H1 (cell line): Measurements from ENCODE around the gene TDRKH. TPM values are rescaled to one million over a fixed set of nuclear protein-coding genes. Genes with fewer than 3 reads are reported as not detected.

Experiments used
- CTCF ChIA-PET: fragments of 300-600 bp; sonication (Branson Sonifier 250); formaldehyde crosslinking; loops from one replicate; lab custom pipeline; 2021; ENCODE audit not compliant: partially characterized antibody; lab: Charles Lee
- POLR2A ChIA-PET: fragments of 300-600 bp; sonication (Branson Sonifier 250); formaldehyde crosslinking; loops from one replicate; lab custom pipeline; 2021; ENCODE audit warnings: inconsistent platforms; ENCODE audit not compliant: partially characterized antibody; lab: Charles Lee
- DNase-seq, 2 experiments: peaks; one replicate each; pipeline versions ENCODE4 v3.0.0 to v3.0.0-alpha.2; 2010 to 2022; ENCODE audit warnings: low spot score in 2 of 2, low read depth in 1 of 2, mixed read lengths in 1 of 2
- FAIRE-seq: peaks from 2 replicates; lab custom pipeline; 2011; peaks lifted over from hg19 to GRCh38; lab: Jason Lieb, UNC
- H2AFZ ChIP-seq: 2 replicates; pipeline ENCODE4 v1.8.1; 2012; ENCODE audit warnings: low read length, inconsistent platforms
- H2AK5ac ChIP-seq: 2 replicates; pipeline ENCODE4 v1.6.1; 2013; ENCODE audit warnings: low read depth, low read length
- H2BK120ac ChIP-seq: replicated peaks from 2 replicates; pipeline ENCODE3; 2013; ENCODE audit warnings: low read depth, low read length, inconsistent platforms
- H2BK12ac ChIP-seq: 2 replicates; pipeline ENCODE4 v1.6.1; 2013; ENCODE audit warnings: low read depth, low read length
- H2BK15ac ChIP-seq: 2 replicates; pipeline ENCODE4 v1.6.1; 2013; ENCODE audit warnings: low read length
- H2BK20ac ChIP-seq: 2 replicates; pipeline ENCODE4 v1.6.1; 2013; ENCODE audit warnings: low read length
- H2BK5ac ChIP-seq: 2 replicates; pipeline ENCODE4 v1.6.1; 2013; ENCODE audit warnings: low read depth, low read length
- H3K14ac ChIP-seq: 2 replicates; pipeline ENCODE4 v1.6.1; 2013; ENCODE audit warnings: inconsistent platforms; ENCODE audit not compliant: insufficient read length
- H3K18ac ChIP-seq: 2 replicates; pipeline ENCODE4 v1.6.1; 2013; ENCODE audit warnings: low read length; ENCODE audit errors: extremely low read depth
- H3K23ac ChIP-seq: 2 replicates; pipeline ENCODE4 v1.6.1; 2013; ENCODE audit warnings: inconsistent platforms; ENCODE audit not compliant: insufficient read length
- H3K23me2 ChIP-seq: 2 replicates; pipeline ENCODE4 v1.6.1; 2013; ENCODE audit warnings: low read depth, low read length
- H3K27ac ChIP-seq: 2 replicates; pipeline ENCODE4 v1.6.1; 2011; ENCODE audit warnings: low read depth, low read length, inconsistent platforms
- H3K27me3 ChIP-seq, 4 experiments: replicated peaks in 1 of 4; 1 replicate in 1 of 4; 2 replicates in 3 of 4; pipeline versions ENCODE4 v1.6.1 to v1.8.1; 2011 to 2013; ENCODE audit warnings: low read length in 3 of 4, mild to moderate bottlenecking in 3 of 4, inconsistent platforms in 2 of 4, mixed read lengths in 2 of 4, moderate library complexity in 1 of 4; ENCODE audit not compliant: control insufficient read depth in 3 of 4, insufficient read depth in 3 of 4; ENCODE audit errors: extremely low read depth in 1 of 4
- H3K36me3 ChIP-seq, 4 experiments: 2 replicates each; pipeline versions ENCODE4 v1.6.1 to v1.8.1; 2011 to 2013; ENCODE audit warnings: mild to moderate bottlenecking in 4 of 4, low read length in 3 of 4, moderate library complexity in 2 of 4, control low read depth in 1 of 4, inconsistent platforms in 1 of 4; ENCODE audit not compliant: insufficient read depth in 4 of 4, control insufficient read depth in 2 of 4
- H3K4ac ChIP-seq: replicated peaks from 2 replicates; pipeline ENCODE3; 2013; ENCODE audit warnings: low read length, low read depth, mixed read lengths, inconsistent platforms; ENCODE audit not compliant: insufficient read length
- H3K4me1 ChIP-seq, 4 experiments: replicated peaks in 1 of 4; 1 replicate in 1 of 4; 2 replicates in 3 of 4; pipeline versions ENCODE4 v1.6.1 to v1.8.1; 2011 to 2013; ENCODE audit warnings: low read length in 3 of 4, inconsistent platforms in 2 of 4, mixed read lengths in 1 of 4; ENCODE audit not compliant: insufficient read depth in 4 of 4, control insufficient read depth in 3 of 4
- H3K4me2 ChIP-seq, 2 experiments: 2 replicates each; pipeline versions ENCODE4 v1.6.1 to v1.8.1; 2011 to 2013; ENCODE audit warnings: low read depth in 2 of 2, low read length in 2 of 2, control low read depth in 1 of 2, inconsistent platforms in 1 of 2, mild to moderate bottlenecking in 1 of 2; ENCODE audit not compliant: insufficient read depth in 1 of 2
- H3K4me3 ChIP-seq, 4 experiments: fragments of 200-600, 300-600 bp in 1 of 4; sonication (generic), shearing (Covaris generic), sonication (Bioruptor Twin) in 1 of 4; 2 replicates each; pipeline versions ENCODE4 v1.5.1 to v1.8.1; 2011 to 2016; ENCODE audit warnings: low read length in 4 of 4, low read depth in 3 of 4, control low read depth in 2 of 4, inconsistent platforms in 2 of 4, mild to moderate bottlenecking in 2 of 4, mixed read lengths in 1 of 4, moderate library complexity in 1 of 4; ENCODE audit not compliant: insufficient read depth in 2 of 4; ENCODE audit errors: extremely low read depth in 1 of 4
- H3K56ac ChIP-seq: replicated peaks from 2 replicates; pipeline ENCODE3; 2013; ENCODE audit warnings: low read depth, mild to moderate bottlenecking, mixed read lengths, low read length, inconsistent platforms; ENCODE audit not compliant: insufficient read length
- H3K79me1 ChIP-seq: 2 replicates; pipeline ENCODE4 v1.6.1; 2013; ENCODE audit warnings: low read depth, low read length, control low read depth
- H3K79me2 ChIP-seq, 2 experiments: 2 replicates each; pipeline versions ENCODE4 v1.6.1 to v1.8.1; 2012 to 2013; ENCODE audit warnings: low read length in 2 of 2, mild to moderate bottlenecking in 2 of 2, inconsistent platforms in 1 of 2; ENCODE audit not compliant: insufficient read depth in 2 of 2, control insufficient read depth in 1 of 2
- H3K9ac ChIP-seq, 4 experiments: replicated peaks in 1 of 4; 1 replicate in 1 of 4; 2 replicates in 3 of 4; pipeline versions ENCODE4 v1.6.1 to v1.8.1; 2011 to 2013; ENCODE audit warnings: low read depth in 3 of 4, low read length in 3 of 4, control low read depth in 2 of 4, mild to moderate bottlenecking in 2 of 4, moderate library complexity in 2 of 4, inconsistent platforms in 1 of 4; ENCODE audit errors: extremely low read depth in 1 of 4
- H3K9me3 ChIP-seq, 2 experiments: 2 replicates each; pipeline versions ENCODE4 v1.6.1 to v1.8.1; 2012 to 2013; ENCODE audit warnings: mild to moderate bottlenecking in 2 of 2, moderate library complexity in 2 of 2, control low read depth in 1 of 2, inconsistent platforms in 1 of 2, low read depth in 1 of 2, low read length in 1 of 2, mixed read lengths in 1 of 2; ENCODE audit not compliant: insufficient read depth in 2 of 2
- H4K20me1 ChIP-seq, 2 experiments: replicated peaks in 1 of 2; 2 replicates each; pipeline versions ENCODE3 to v1.8.1; 2011 to 2013; ENCODE audit warnings: inconsistent platforms in 2 of 2, low read length in 2 of 2, mild to moderate bottlenecking in 1 of 2; ENCODE audit not compliant: insufficient read depth in 2 of 2, control insufficient read depth in 1 of 2
- H4K5ac ChIP-seq: 2 replicates; pipeline ENCODE4 v1.6.1; 2013; ENCODE audit warnings: low read length, low read depth, mixed read lengths, inconsistent platforms; ENCODE audit not compliant: insufficient read length
- H4K8ac ChIP-seq: 2 replicates; pipeline ENCODE4 v1.8.0; 2013; ENCODE audit warnings: mild to moderate bottlenecking, moderate library complexity, low read length, inconsistent platforms; ENCODE audit not compliant: insufficient read depth; ENCODE audit errors: extremely low read depth
- H4K91ac ChIP-seq: replicated peaks from 2 replicates; pipeline ENCODE3; 2013; ENCODE audit warnings: low read length, mixed read lengths, inconsistent platforms; ENCODE audit not compliant: insufficient read length
- CEBPB ChIP-seq: IDR thresholded peaks from 2 replicates; pipeline ENCODE4 v1.6.1; 2012; ENCODE audit warnings: low read depth, low read length
- CHD1 ChIP-seq: IDR thresholded peaks from 2 replicates; pipeline ENCODE4 v1.6.1; 2012; ENCODE audit warnings: low read depth, low read length, improper control_type of control experiment
- POU5F1 ChIP-seq: IDR thresholded peaks from 2 replicates; pipeline ENCODE4 v1.6.1; 2011; ENCODE audit warnings: low read depth, mild to moderate bottlenecking, low read length, moderate library complexity
- RNF2 ChIP-seq: fragments of 200-900, 300-1000 bp; sonication (generic); IDR thresholded peaks from 2 replicates; pipeline ENCODE4 v1.7.1; 2016; ENCODE audit warnings: borderline replicate concordance, low read depth, mild to moderate bottlenecking, antibody characterized with exemption, low read length; ENCODE audit not compliant: poor library complexity, severe bottlenecking; ENCODE audit errors: missing control alignments
- RXRA ChIP-seq: IDR thresholded peaks from 2 replicates; pipeline ENCODE4 v1.6.1; 2011; ENCODE audit warnings: low read depth, mild to moderate bottlenecking, low read length, moderate library complexity; ENCODE audit not compliant: insufficient read depth
- SAP30 ChIP-seq: fragments of 300-600 bp; sonication (generic); IDR thresholded peaks from 2 replicates; pipeline ENCODE4 v1.7.1; 2012; ENCODE audit warnings: low read length, moderate library complexity, mild to moderate bottlenecking, inconsistent platforms; ENCODE audit not compliant: insufficient read depth, insufficient replicate concordance
- SIRT6 ChIP-seq: IDR thresholded peaks from one replicate; pipeline ENCODE4 v1.7.1; 2012; ENCODE audit warnings: low read length, inconsistent platforms
- TCF12 ChIP-seq: IDR thresholded peaks from 2 replicates; pipeline ENCODE4 v1.6.1; 2011; ENCODE audit warnings: low read depth, mild to moderate bottlenecking, low read length
- WGBS, 2 experiments: shearing (Covaris generic) in 1 of 2; methylation state at CpG; one replicate each; pipeline versions ENCODE4 v1.1.6 to v1.1.7; 2013 to 2015; ENCODE audit warnings: low lambda C conversion rate in 2 of 2, mixed read lengths in 2 of 2, inconsistent platforms in 1 of 2, low coverage in 1 of 2, missing lambda C conversion rate in 1 of 2; ENCODE audit not compliant: insufficient replicate concordance in 2 of 2, insufficient coverage in 1 of 2, insufficient read length in 1 of 2; ENCODE audit errors: extremely low coverage in 1 of 2, missing lambda C conversion rate in 1 of 2; 5-methylcytosine and 5-hydroxymethylcytosine counted together
- polyA plus RNA-seq, 7 experiments: library from polyadenylated mRNA; depleted of rRNA in 3 of 7; stranded (reverse) in 5 of 7; unstranded in 2 of 7; fragments of >200 nt in 5 of 7; fragments of 200-250 nt in 2 of 7; gene quantifications; 1 replicate in 5 of 7; 2 replicates in 1 of 7; 4 replicates in 1 of 7; pipeline versions ENCODE4 v1.2.1 to v1.2.3, GENCODE V29; 2011 to 2013; ENCODE audit warnings: missing spikeins in 2 of 7, mixed read lengths in 2 of 7
- total RNA-seq: library from RNA; stranded (reverse); fragmentation: NEBNext Ultra II Directional; extraction: Animal tissue kit (Norgen Biotek cat#: 25700); gene quantifications from 2 replicates; pipeline ENCODE4 v1.2.1, GENCODE V29; 2021
- TF ChIP-seq, protein P1 (sequence below): IDR thresholded peaks from 2 replicates; pipeline ENCODE4 v1.6.1; 2012; ENCODE audit warnings: low read length, inconsistent platforms

Gene TDRKH
- total and polyA plus RNA-seq, 2 of the 8 experiments (the other 6 are each of a cell fraction or from before 2014, with no cell fraction given), result 9.9 to 26.1 TPM

- Histone ChIP-seq H2BK12ac (no peak overlapping the region), H3K9ac (no peak overlapping the region), H3K27me3 (peaks cover 0 to 1% (median 0%) of the 10 kb centered on the region in 4 experiments; a peak in 1 of 7 replicates), H2BK15ac (no peak overlapping the region), H3K4me3 (no peak overlapping the region), H3K4me1 (no peaks in the 10 kb centered on the region), H3K23ac (no peak overlapping the region), H4K8ac (no peak overlapping the region), H3K4me2 (no peak overlapping the region), H3K23me2 (no peaks in the 10 kb centered on the region), H2BK120ac (no peak overlapping the region), H3K18ac (no peak overlapping the region), H3K9me3 (no peaks in the 10 kb centered on the region), H3K36me3 (peaks cover 0 to 45% (median 13%) of the 10 kb centered on the region in 4 experiments; a peak in 6 of 8 replicates), H2BK5ac (no peak overlapping the region), H3K79me1 (no peaks in the 10 kb centered on the region), H2BK20ac (no peak overlapping the region), H3K79me2 (no peaks in the 10 kb centered on the region), H3K4ac (no peak overlapping the region), H3K27ac (no peak overlapping the region), H2AFZ (no peak overlapping the region), H3K14ac (no peak overlapping the region), H4K20me1 (no peaks in the 10 kb centered on the region), H4K5ac (no peak overlapping the region), H2AK5ac (no peak overlapping the region), H3K56ac (no peak overlapping the region), H4K91ac (no peak overlapping the region)
- DNase-seq (no peak), FAIRE-seq (no peak)
- CTCF ChIA-PET, result interaction anchor here (0.5 to 1.2 kb wide), 4 partner anchors 17 to 62 kb away, joined by 3 to 4 read pairs (median 3); no protein-coding TSS in a partner anchor
- POLR2A ChIA-PET, result no interaction called here
- 76% methylated on average over 3 of the region's 3 CpGs; no CpG with 5 or more reads in 1 of the 2 experiments for WGBS, 2 experiments
- no peak for TF ChIP-seq TCF12
- TF ChIP-seq, protein P1, sequence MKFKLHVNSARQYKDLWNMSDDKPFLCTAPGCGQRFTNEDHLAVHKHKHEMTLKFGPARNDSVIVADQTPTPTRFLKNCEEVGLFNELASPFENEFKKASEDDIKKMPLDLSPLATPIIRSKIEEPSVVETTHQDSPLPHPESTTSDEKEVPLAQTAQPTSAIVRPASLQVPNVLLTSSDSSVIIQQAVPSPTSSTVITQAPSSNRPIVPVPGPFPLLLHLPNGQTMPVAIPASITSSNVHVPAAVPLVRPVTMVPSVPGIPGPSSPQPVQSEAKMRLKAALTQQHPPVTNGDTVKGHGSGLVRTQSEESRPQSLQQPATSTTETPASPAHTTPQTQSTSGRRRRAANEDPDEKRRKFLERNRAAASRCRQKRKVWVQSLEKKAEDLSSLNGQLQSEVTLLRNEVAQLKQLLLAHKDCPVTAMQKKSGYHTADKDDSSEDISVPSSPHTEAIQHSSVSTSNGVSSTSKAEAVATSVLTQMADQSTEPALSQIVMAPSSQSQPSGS, result no peak
- no peak for TF ChIP-seq CHD1
- TF ChIP-seq RXRA, result no peak
- TF ChIP-seq POU5F1, result no peak
- TF ChIP-seq SAP30, result no peak
- no peak for TF ChIP-seq RNF2
- no peak for TF ChIP-seq SIRT6
- TF ChIP-seq CEBPB, result no peak
These were observed 13.6 kb downstream of the TDRKH start for GRCh38 chr1:151776665-151777062.
